AG09319 (cell line): ENCODE data around the gene SPIN2B.
"Not testable (repeated sequence)": the region's sequence is repeated elsewhere in the genome, so short reads cannot be mapped to it uniquely, and the experiment has no call there.

ENCODE experiments used
- DNase-seq: peaks from one replicate; pipeline ENCODE4 v3.0.0-alpha.2; 2010; ENCODE audit warnings: low read depth; ENCODE audit errors: extremely low read depth
- TF ChIP-seq, protein P1 (sequence below): IDR thresholded peaks from 2 replicates; pipeline ENCODE4 v1.5.1; 2011; ENCODE audit warnings: low read depth, mild to moderate bottlenecking, inconsistent platforms, low read length, moderate library complexity

SPIN2B gene

DNA sequence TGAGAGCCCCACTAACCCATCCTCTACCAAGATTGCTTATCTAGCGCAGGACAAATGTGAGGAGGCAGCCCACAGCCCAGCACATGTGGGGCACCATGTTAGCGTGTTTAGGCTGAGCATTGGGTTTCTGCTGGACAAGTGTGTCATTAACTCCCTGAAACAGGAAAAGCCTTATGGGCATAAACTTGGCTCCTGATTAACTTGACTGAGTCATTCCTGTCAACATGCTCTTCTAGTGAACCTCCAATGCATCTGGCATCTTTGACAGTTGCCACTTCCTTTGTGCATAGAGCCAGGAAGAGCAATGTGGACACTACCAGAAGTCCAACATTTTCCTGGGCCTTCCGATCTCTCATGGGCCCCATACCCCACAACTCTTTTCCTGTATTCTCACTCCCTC is 13.4 kb upstream of the SPIN2B start:
- no peak for DNase-seq
- TF ChIP-seq, protein P1, sequence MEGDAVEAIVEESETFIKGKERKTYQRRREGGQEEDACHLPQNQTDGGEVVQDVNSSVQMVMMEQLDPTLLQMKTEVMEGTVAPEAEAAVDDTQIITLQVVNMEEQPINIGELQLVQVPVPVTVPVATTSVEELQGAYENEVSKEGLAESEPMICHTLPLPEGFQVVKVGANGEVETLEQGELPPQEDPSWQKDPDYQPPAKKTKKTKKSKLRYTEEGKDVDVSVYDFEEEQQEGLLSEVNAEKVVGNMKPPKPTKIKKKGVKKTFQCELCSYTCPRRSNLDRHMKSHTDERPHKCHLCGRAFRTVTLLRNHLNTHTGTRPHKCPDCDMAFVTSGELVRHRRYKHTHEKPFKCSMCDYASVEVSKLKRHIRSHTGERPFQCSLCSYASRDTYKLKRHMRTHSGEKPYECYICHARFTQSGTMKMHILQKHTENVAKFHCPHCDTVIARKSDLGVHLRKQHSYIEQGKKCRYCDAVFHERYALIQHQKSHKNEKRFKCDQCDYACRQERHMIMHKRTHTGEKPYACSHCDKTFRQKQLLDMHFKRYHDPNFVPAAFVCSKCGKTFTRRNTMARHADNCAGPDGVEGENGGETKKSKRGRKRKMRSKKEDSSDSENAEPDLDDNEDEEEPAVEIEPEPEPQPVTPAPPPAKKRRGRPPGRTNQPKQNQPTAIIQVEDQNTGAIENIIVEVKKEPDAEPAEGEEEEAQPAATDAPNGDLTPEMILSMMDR: no peak

DNA sequence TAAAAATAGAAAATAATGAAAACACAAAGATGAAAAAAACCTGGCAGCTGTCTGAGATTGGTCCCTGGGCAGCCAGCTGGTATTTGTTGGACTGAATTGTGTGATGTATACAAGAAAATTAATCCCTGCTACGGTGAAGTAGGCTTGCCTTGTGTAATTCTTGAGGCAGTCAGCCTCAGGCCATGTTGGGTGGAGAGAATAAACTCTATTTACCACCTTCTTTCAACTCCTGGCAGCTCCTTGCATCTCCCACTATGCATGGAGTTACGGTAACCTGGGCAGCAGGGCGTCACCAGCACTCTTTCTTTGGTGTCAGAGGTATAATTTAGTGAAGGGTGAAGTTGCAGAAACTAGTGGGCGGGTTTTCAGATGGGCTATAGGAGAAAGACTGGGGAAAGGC is 12.4 kb upstream of the SPIN2B start:
- TF ChIP-seq, protein P1: no peak
- DNase-seq: no peak

DNA sequence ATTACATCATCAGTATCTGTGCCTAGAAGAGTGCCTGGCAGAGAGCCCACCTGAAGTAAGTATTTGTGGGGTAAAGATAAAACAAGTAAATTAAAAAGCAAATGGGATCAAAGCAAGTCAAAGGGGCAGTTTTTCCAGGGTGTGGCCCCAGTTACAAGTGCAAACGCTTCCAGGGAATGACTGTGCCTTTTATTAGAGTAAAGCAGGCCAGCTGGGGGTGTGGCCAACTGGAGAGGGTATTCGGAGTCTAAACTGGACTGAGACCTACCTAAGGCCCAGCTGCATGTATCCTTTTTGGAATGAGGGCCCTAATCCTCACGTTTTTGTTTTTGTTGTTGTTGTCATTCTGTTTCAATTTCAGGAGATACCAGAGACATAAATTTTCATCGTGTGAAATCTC is 11.9 kb upstream of the SPIN2B start:
- DNase-seq: not testable (repeated sequence)

DNA sequence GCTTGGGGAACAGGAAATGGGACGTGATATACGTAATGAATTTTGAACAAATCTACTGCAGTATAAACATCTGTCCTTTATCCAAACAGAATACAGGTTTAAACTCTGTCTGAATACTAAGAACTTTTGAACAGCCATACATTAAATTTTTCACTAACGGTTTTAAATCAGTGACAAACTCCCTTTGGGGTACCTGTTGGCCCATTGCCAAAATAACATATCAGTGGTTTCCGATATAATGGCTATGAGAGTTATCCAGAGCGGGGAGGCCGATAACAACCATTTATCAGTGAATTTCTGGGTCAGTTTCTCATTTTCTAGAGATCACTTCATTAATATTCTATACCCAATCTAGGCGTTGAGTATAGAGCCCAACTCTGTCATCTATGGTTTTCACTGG is 10.7 kb upstream of the SPIN2B start:
- TF ChIP-seq, protein P1: no peak
- no peak for DNase-seq

DNA sequence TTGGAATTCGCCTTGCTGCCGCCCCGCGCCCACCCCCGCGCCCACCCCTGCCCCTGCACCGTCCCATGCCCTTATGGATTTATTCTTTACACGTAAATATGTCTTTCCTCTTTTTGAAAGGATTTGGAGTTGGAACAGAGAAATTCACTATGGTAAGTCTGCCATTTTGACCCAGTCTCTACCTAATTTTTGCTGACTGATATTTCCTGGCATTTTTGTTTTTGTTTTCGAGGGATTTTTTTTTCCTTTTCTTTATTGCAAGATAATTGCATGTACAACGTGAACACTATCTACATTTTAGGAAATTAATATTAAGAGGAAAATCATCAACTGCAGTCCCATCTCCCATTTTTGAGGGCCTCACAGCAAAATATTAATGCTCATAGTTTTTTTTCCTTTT is 468 bp upstream of the SPIN2B start:
- no peak for DNase-seq

DNA sequence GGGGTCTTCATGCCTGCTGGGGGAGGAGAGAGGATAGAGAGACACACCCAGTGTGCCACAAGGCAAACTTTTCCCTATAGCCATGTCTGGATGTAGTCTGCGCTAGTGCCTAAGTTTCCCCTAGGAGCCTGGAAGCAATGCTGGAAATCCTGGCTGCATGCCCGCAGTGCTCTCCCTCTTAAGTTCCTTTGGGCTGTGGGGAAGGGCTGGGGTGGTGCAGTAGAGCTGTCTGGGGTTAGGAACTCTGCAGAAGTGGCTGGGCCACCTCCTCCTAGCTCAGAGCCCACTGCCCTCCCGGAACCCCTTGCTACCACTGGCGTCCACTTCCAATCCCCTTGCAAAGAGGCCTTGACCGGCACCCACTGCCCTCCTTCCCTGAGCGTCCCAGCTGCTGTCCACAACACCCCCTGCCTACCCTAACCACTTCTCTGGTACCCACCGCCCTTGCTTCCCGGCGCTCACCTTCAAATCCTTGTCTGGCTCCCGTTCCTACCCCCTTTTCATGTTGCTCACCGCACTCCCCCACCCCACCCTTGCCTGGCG is 658 bp downstream of the SPIN2B start:
- not testable (repeated sequence) for DNase-seq

More for the DNA sequence above, 468 bp upstream of the SPIN2B start:
- TF ChIP-seq, protein P1: no peak

DNA sequence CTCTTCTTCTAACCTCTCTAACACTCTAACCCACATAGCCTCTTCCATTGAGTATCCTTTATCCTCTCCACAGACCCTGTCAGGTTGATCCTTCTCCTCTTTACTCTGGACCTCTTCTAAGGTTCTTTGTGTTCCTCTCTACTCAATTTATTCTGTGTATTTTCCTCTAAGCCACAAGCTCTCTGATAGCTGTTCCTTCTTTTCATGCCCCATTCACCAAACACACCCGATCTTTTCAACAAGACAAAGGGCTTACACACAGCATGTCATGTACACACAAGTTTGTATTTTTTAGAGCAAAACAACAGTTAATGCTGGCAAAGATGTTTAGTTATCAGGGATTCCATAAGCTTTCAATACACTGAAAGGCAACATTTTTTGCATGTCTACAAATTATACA is 1.9 kb downstream of the SPIN2B start:
- no peak for DNase-seq
- TF ChIP-seq, protein P1: no peak

DNA sequence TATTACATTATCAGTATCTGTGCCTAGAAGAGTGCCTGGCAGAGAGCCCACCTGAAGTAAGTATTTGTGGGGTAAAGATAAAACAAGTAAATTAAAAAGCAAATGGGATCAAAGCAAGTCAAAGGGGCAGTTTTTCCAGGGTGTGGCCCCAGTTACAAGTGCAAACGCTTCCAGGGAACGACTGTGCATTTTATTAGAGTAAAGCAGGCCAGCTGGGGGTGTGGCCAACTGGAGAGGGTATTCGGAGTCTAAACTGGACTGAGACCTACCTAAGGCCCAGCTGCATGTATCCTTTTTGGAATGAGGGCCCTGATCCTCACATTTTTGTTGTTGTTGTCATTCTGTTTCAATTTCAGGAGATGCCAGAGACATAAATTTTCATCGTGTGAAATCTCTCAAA is 3.8 kb downstream of the SPIN2B start:
- not testable (repeated sequence) for DNase-seq

DNA sequence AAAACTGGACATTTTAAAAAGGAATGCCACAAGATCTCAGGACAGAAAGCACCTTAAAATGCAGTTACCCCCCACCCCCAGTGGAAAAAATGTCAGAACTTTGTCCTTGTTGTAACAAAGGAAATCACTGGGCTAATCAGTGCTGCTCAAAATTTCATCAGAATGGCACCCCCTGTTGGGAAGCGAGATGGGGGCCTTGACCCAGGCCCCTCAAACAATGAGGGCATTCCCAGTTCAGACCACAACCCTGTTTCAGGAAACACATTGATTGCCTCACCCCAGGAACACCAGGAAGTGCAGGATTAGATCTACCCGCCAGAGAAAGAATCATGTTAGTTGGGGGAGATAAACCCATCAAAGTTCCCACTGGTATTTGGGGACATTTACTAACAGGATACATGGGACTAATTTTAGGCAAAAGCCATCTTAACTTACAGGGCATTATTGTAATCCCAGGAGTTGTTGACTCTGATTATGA is 16.4 kb downstream of the SPIN2B start:
- TF ChIP-seq, protein P1: no peak
- no peak for DNase-seq
